Measurements from ENCODE around the gene PAGE1. TPM values are rescaled to one million over a fixed set of nuclear protein-coding genes. Genes with fewer than 3 reads are reported as not detected.

The PAGE1 gene
- total RNA-seq, 1 experiment from 2014 or later, result 1.7 TPM

- Histone ChIP-seq H3K79me2 (ENCODE audit: low read length) (no peaks in the 10 kb centered on the region), H3K4me1 (ENCODE audit: insufficient read depth, low read length) (no peaks in the 10 kb centered on the region), H3K9me3 (ENCODE audit: low read length) (no peaks in the 10 kb centered on the region), H3K9ac (ENCODE audit: low read length) (no peak overlapping the region), H3K4me3 (ENCODE audit: low read length) (no peak overlapping the region), H3K27me3 (ENCODE audit: low read length) (no peaks in the 10 kb centered on the region), H3K36me3 (ENCODE audit: low read depth, low read length) (no peaks in the 10 kb centered on the region), H3K4me2 (ENCODE audit: low read length) (no peak overlapping the region), H3F3A (ENCODE audit: low read length, unreplicated experiment) (no peaks in the 10 kb centered on the region), H4K20me1 (ENCODE audit: low read length) (no peaks in the 10 kb centered on the region), H2AFZ (ENCODE audit: low read length) (no peak overlapping the region), H3K9me2 (replicated peaks; ENCODE audit: low read length) (no peaks in the 10 kb centered on the region), H3K27ac (ENCODE audit: low read length) (no peak overlapping the region)
- DNase-seq, result no peak
- intact Hi-C loops (cut with micrococcal nuclease), result no loop called here
- TF ChIP-seq CTCF (conservative IDR thresholded peaks at IDR 0.05; ENCODE audit: low read depth, low read length), result no peak
- TF ChIP-seq EZH2 (IDR thresholded peaks at IDR 0.05; ENCODE audit: low read length, unreplicated experiment), result no peak
- TF ChIP-seq EZH2phosphoT487 (IDR thresholded peaks at IDR 0.05; ENCODE audit: borderline replicate concordance, low read length), result no peak
- BruUV-seq (replicated peaks), result no TSS peak
- CTCF ChIA-PET, result no interaction called here
- POLR2A ChIA-PET (ENCODE audit: unreplicated experiment), result no interaction called here
- ATAC-seq, result no peak
Observed at GRCh38 chrX:49673394-49673793, 22.4 kb downstream of the PAGE1 start.

GRCh38 chrX:49664824-49665223, 31.0 kb downstream of the PAGE1 start:
- ChIA-PET CTCF (no interaction called here), POLR2A (ENCODE audit: unreplicated experiment) (no interaction called here)
- intact Hi-C loops (cut with micrococcal nuclease), result no loop called here

More at GRCh38 chrX:49664824-49665223, 31.0 kb downstream of the PAGE1 start:
- H3K9ac ChIP-seq (ENCODE audit: low read length), result no peak overlapping the region
- no peaks in the 10 kb centered on the region for H3K36me3 ChIP-seq (ENCODE audit: low read depth, low read length)
- H3K4me1 ChIP-seq (ENCODE audit: insufficient read depth, low read length), result no peaks in the 10 kb centered on the region
- no peak overlapping the region for H2AFZ ChIP-seq (ENCODE audit: low read length)
- H3K79me2 ChIP-seq (ENCODE audit: low read length), result no peaks in the 10 kb centered on the region
- no peaks in the 10 kb centered on the region for H3K9me3 ChIP-seq (ENCODE audit: low read length)
- H3F3A ChIP-seq (ENCODE audit: low read length, unreplicated experiment), result no peaks in the 10 kb centered on the region
- BruUV-seq (replicated peaks), result no TSS peak
- no peak overlapping the region for H3K27ac ChIP-seq (ENCODE audit: low read length)
- no peak overlapping the region for H3K4me3 ChIP-seq (ENCODE audit: low read length)
- no peak for DNase-seq
- TF ChIP-seq EZH2phosphoT487 (IDR thresholded peaks at IDR 0.05; ENCODE audit: borderline replicate concordance, low read length) (no peak), CTCF (conservative IDR thresholded peaks at IDR 0.05; ENCODE audit: low read depth, low read length) (no peak), EZH2 (IDR thresholded peaks at IDR 0.05; ENCODE audit: low read length, unreplicated experiment) (no peak)
- ATAC-seq, result no peak
- H3K9me2 ChIP-seq (replicated peaks; ENCODE audit: low read length), result no peaks in the 10 kb centered on the region
- no peak overlapping the region for H3K4me2 ChIP-seq (ENCODE audit: low read length)
- no peaks in the 10 kb centered on the region for H4K20me1 ChIP-seq (ENCODE audit: low read length)
- peaks cover 22% of the 10 kb centered on the region; the same call in 1 of the 2 replicates for H3K27me3 ChIP-seq (ENCODE audit: low read length)
